GM23338 (cell line): ENCODE results near the gene STAT5B.

Source experiments
- CREB1 ChIP-seq: fragments of 250-450 bp; sonication (Bioruptor Pico); IDR thresholded peaks from 2 replicates; pipeline ENCODE4 v1.5.0; 2020; ENCODE audit warnings: low read depth, mild to moderate bottlenecking, moderate library complexity
- CTCF ChIP-seq, 2 experiments: fragments of 200-600 bp in 1 of 2; sonication (generic) in 1 of 2; conservative IDR thresholded peaks; 2 replicates each; pipeline versions ENCODE4 v1.5.1 to v1.6.1; 2016 to 2017; ENCODE audit warnings: antibody characterized with exemption in 2 of 2, low read depth in 2 of 2, mild to moderate bottlenecking in 2 of 2, moderate library complexity in 1 of 2
- EZH2 ChIP-seq: fragments of 200-600 bp; sonication (generic); IDR thresholded peaks from one replicate; pipeline ENCODE4 v1.8.0; 2017; ENCODE audit warnings: antibody characterized with exemption, mild to moderate bottlenecking, low read depth; ENCODE audit not compliant: unreplicated experiment
- EZH2phosphoT487 ChIP-seq: fragments of 200-600 bp; sonication (generic); IDR thresholded peaks from one replicate; pipeline ENCODE4 v1.8.1; 2018; ENCODE audit warnings: antibody characterized with exemption; ENCODE audit not compliant: unreplicated experiment
- JUNB ChIP-seq: IDR thresholded peaks from one replicate; pipeline ENCODE4 v1.6.1; 2016; ENCODE audit warnings: antibody characterized with exemption; ENCODE audit not compliant: unreplicated experiment
- POLR2AphosphoS5 ChIP-seq: IDR thresholded peaks from 2 replicates; pipeline ENCODE4 v1.6.1; 2016; ENCODE audit warnings: antibody characterized with exemption, low read depth
- REST ChIP-seq: IDR thresholded peaks from one replicate; pipeline ENCODE4 v1.6.1; 2018; ENCODE audit warnings: antibody characterized with exemption; ENCODE audit not compliant: unreplicated experiment
- STAT1 ChIP-seq: IDR thresholded peaks from one replicate; pipeline ENCODE4 v1.6.1; 2016; ENCODE audit warnings: antibody characterized with exemption; ENCODE audit not compliant: unreplicated experiment
- ZNF331 ChIP-seq: fragments of 250-450 bp; sonication (Bioruptor Pico); IDR thresholded peaks from 2 replicates; pipeline ENCODE4 v1.5.0; 2020; ENCODE audit warnings: low read depth, mild to moderate bottlenecking, moderate library complexity
- ZNF462 ChIP-seq: fragments of 250-450 bp; sonication (Bioruptor Pico); IDR thresholded peaks from 2 replicates; pipeline ENCODE4 v1.5.0; 2020; ENCODE audit warnings: mild to moderate bottlenecking, moderate library complexity
- TF ChIP-seq, protein P1 (sequence below): IDR thresholded peaks from 2 replicates; pipeline ENCODE4 v1.6.1; 2016; ENCODE audit warnings: antibody characterized with exemption

DNA sequence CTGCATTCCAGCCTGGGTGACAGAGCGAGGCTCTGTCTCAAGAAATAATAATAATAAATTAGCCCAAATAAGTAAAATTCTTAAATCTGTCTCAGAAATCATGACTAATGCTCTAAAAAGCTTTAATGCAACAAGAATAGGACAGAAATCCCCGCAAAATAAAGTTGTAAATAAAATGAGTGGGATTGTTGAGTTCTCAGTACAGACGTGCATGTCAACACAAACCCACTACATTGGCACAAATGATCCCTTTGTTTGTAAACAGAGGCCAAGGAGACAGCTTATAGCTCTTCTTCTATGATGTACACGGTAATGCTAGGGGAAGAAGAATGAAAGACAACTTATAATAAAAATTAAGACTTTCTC lies 6.0 kb downstream of the STAT5B start:
- no peak for TF ChIP-seq STAT1
- TF ChIP-seq CTCF (conservative IDR thresholded peaks at IDR 0.05; ENCODE audit: low read depth in 2 of 2): no peak
- no peak for TF ChIP-seq POLR2AphosphoS5
- no peak for TF ChIP-seq EZH2
- TF ChIP-seq EZH2phosphoT487: no peak
- TF ChIP-seq REST: no peak
- TF ChIP-seq, protein P1, sequence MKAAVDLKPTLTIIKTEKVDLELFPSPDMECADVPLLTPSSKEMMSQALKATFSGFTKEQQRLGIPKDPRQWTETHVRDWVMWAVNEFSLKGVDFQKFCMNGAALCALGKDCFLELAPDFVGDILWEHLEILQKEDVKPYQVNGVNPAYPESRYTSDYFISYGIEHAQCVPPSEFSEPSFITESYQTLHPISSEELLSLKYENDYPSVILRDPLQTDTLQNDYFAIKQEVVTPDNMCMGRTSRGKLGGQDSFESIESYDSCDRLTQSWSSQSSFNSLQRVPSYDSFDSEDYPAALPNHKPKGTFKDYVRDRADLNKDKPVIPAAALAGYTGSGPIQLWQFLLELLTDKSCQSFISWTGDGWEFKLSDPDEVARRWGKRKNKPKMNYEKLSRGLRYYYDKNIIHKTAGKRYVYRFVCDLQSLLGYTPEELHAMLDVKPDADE: no peak
- TF ChIP-seq ZNF331 (CRISPR knock-in tag): no peak
- no peak for TF ChIP-seq CREB1
- TF ChIP-seq JUNB: no peak
- no peak for TF ChIP-seq ZNF462 (CRISPR knock-in tag)
